Keratinocyte (primary cell): ENCODE data around the gene CNTNAP2. TPM values are rescaled to one million over a fixed set of nuclear protein-coding genes. Genes with fewer than 3 reads are reported as not detected.

ENCODE experiments used
- DNase-seq: peaks from one replicate; pipeline ENCODE4 v3.0.0-alpha.2; 2011; ENCODE audit warnings: low read depth, missing footprints, low spot score
- FAIRE-seq: peaks from 2 replicates; lab custom pipeline; 2011; peaks lifted over from hg19 to GRCh38; lab: Jason Lieb, UNC
- H2AFZ ChIP-seq: 2 replicates; pipeline ENCODE4 v1.6.0; 2012; ENCODE audit warnings: low read length, control low read depth, inconsistent platforms; ENCODE audit not compliant: control insufficient read depth
- H3K27ac ChIP-seq: 2 replicates; pipeline ENCODE4 v1.5.1; 2011; ENCODE audit warnings: low read length; ENCODE audit not compliant: control insufficient read depth, insufficient read depth
- H3K27me3 ChIP-seq: 3 replicates; pipeline ENCODE4 v1.6.0; 2011; ENCODE audit warnings: low read length; ENCODE audit not compliant: control insufficient read depth, insufficient read depth; ENCODE audit errors: extremely low read depth
- H3K36me3 ChIP-seq, 2 experiments: 2 replicates in 1 of 2; 3 replicates in 1 of 2; pipeline ENCODE4 v1.5.1; 2011; ENCODE audit warnings: low read length in 2 of 2, mild to moderate bottlenecking in 1 of 2; ENCODE audit not compliant: control insufficient read depth in 2 of 2, insufficient read depth in 2 of 2; ENCODE audit errors: extremely low read depth in 1 of 2
- H3K4me1 ChIP-seq: 3 replicates; pipeline ENCODE4 v1.5.1; 2011; ENCODE audit warnings: low read length; ENCODE audit not compliant: control insufficient read depth, insufficient read depth; ENCODE audit errors: extremely low read depth
- H3K4me2 ChIP-seq: 3 replicates; pipeline ENCODE4 v1.6.0; 2011; ENCODE audit warnings: low read depth, low read length; ENCODE audit not compliant: control insufficient read depth, insufficient read depth; ENCODE audit errors: extremely low read depth
- H3K4me3 ChIP-seq, 3 experiments: fragments of 200-600 bp in 1 of 3; sonication (generic) in 1 of 3; 2 replicates in 2 of 3; 3 replicates in 1 of 3; pipeline ENCODE4 v1.5.1; 2011 to 2016; ENCODE audit warnings: low read length in 3 of 3, mild to moderate bottlenecking in 3 of 3, control low read depth in 2 of 3, inconsistent platforms in 1 of 3, low read depth in 1 of 3, mixed read lengths in 1 of 3, mixed run types in 1 of 3, moderate library complexity in 1 of 3; ENCODE audit not compliant: control insufficient read depth in 2 of 3, insufficient read depth in 2 of 3; ENCODE audit errors: extremely low read depth in 1 of 3
- H3K79me2 ChIP-seq: 2 replicates; pipeline ENCODE4 v1.6.0; 2012; ENCODE audit warnings: low read length; ENCODE audit not compliant: control insufficient read depth, insufficient read depth
- H3K9ac ChIP-seq: 3 replicates; pipeline ENCODE4 v1.6.0; 2011; ENCODE audit warnings: low read length; ENCODE audit not compliant: control insufficient read depth, insufficient read depth; ENCODE audit errors: extremely low read depth
- H3K9me1 ChIP-seq: 3 replicates; pipeline ENCODE4 v1.6.0; 2011; ENCODE audit warnings: low read length; ENCODE audit not compliant: control insufficient read depth, insufficient read depth; ENCODE audit errors: extremely low read depth
- H3K9me3 ChIP-seq: 2 replicates; pipeline ENCODE4 v1.5.1; 2012; ENCODE audit warnings: low read depth, low read length; ENCODE audit not compliant: control insufficient read depth
- H4K20me1 ChIP-seq: 3 replicates; pipeline ENCODE4 v1.6.0; 2011; ENCODE audit warnings: low read length; ENCODE audit not compliant: control insufficient read depth, insufficient read depth; ENCODE audit errors: extremely low read depth
- CTCF ChIP-seq, 3 experiments: IDR thresholded peaks in 1 of 3; conservative IDR thresholded peaks in 1 of 3; optimal IDR thresholded peaks in 1 of 3; 2 replicates in 2 of 3; 3 replicates in 1 of 3; pipeline versions ENCODE3 to v1.5.1; 2011; ENCODE audit warnings: low read length in 3 of 3, mild to moderate bottlenecking in 3 of 3, moderate library complexity in 2 of 3, control low read depth in 1 of 3, inconsistent platforms in 1 of 3; ENCODE audit not compliant: insufficient read depth in 2 of 3; ENCODE audit errors: extremely low read depth in 1 of 3
- EZH2 ChIP-seq: IDR thresholded peaks from one replicate; pipeline ENCODE4 v1.6.1; 2012; ENCODE audit warnings: inconsistent platforms, mild to moderate bottlenecking, low read length, moderate library complexity
- dilution Hi-C: fragments of 300-500 bp; cut with MboI; formaldehyde crosslinking; loops from one replicate; pipeline ENCODE4 v1.7.0; 2020; ENCODE audit warnings: low sequenced_read_pairs; ENCODE audit not compliant: extremely low pct_ligation_motif_present
- polyA plus RNA-seq, 5 experiments: library from polyadenylated mRNA; depleted of rRNA in 3 of 5; stranded (reverse) in 3 of 5; stranded (forward) in 1 of 5; unstranded in 1 of 5; fragments of >200 nt; gene quantifications; 1 replicate in 1 of 5; 2 replicates in 3 of 5; 3 replicates in 1 of 5; pipeline versions ENCODE4 v1.2.1 to v1.2.3, GENCODE V29; 2011 to 2012; ENCODE audit warnings: missing spikeins in 2 of 5, low read depth in 1 of 5, low replicate concordance in 1 of 5

Gene CNTNAP2
- polyA plus RNA-seq, 1 donor (not counting 4 experiments of a cell fraction or from before 2014, with no cell fraction given) = 1.4 TPM

- no peaks in the 10 kb centered on the region for H3K36me3 ChIP-seq
- no peak overlapping the region for H3K27ac ChIP-seq
- no peak overlapping the region for H3K4me2 ChIP-seq
- H2AFZ ChIP-seq = no peak overlapping the region
- H4K20me1 ChIP-seq = no peaks in the 10 kb centered on the region
- peaks cover 1% of the 10 kb centered on the region for H3K9me3 ChIP-seq
- dilution Hi-C loops = no loop called here
- FAIRE-seq (no peak), DNase-seq (no peak)
- no peaks in the 10 kb centered on the region for H3K4me1 ChIP-seq
- TF ChIP-seq EZH2 = no peak
- H3K9me1 ChIP-seq = no peaks in the 10 kb centered on the region
- no peaks in the 10 kb centered on the region for H3K27me3 ChIP-seq
- H3K4me3 ChIP-seq = no peak overlapping the region
- H3K9ac ChIP-seq = no peak overlapping the region
- no peaks in the 10 kb centered on the region for H3K79me2 ChIP-seq
Measured at GRCh38 chr7:147305827-147306226, 1189.2 kb downstream of the CNTNAP2 start.

- Histone ChIP-seq H3K9ac (no peak overlapping the region), H3K79me2 (no peaks in the 10 kb centered on the region), H3K9me1 (no peaks in the 10 kb centered on the region), H3K4me1 (no peaks in the 10 kb centered on the region), H3K36me3 (no peaks in the 10 kb centered on the region), H3K27me3 (no peaks in the 10 kb centered on the region), H3K4me3 (no peak overlapping the region), H2AFZ (no peak overlapping the region), H3K27ac (no peak overlapping the region), H3K4me2 (no peak overlapping the region), H4K20me1 (no peaks in the 10 kb centered on the region), H3K9me3 (peaks cover 2% of the 10 kb centered on the region)
- TF ChIP-seq CTCF (optimal IDR thresholded peaks at IDR 0.05 in 1 of 3, IDR thresholded peaks at IDR 0.05 in 1 of 3, conservative IDR thresholded peaks at IDR 0.05 in 1 of 3; ENCODE audit: extremely low read depth in 1 of 3, insufficient read depth in 2 of 3, low read length in 3 of 3) (no peak), EZH2 (no peak)
- FAIRE-seq (no peak), DNase-seq (no peak)
- dilution Hi-C loops = no loop called here
Measured at GRCh38 chr7:147308539-147308938, 1191.9 kb downstream of the CNTNAP2 start.

- no peak overlapping the region for H3K4me2 ChIP-seq
- H3K27ac ChIP-seq = no peak overlapping the region
- no peaks in the 10 kb centered on the region for H3K36me3 ChIP-seq
- FAIRE-seq (no peak), DNase-seq (no peak)
- no peak overlapping the region for H3K4me3 ChIP-seq
- no peaks in the 10 kb centered on the region for H3K9me1 ChIP-seq
- H3K4me1 ChIP-seq = no peaks in the 10 kb centered on the region
- dilution Hi-C loops = no loop called here
- no peaks in the 10 kb centered on the region for H3K27me3 ChIP-seq
- H4K20me1 ChIP-seq = no peaks in the 10 kb centered on the region
- no peak overlapping the region for H3K9ac ChIP-seq
- H3K79me2 ChIP-seq = no peaks in the 10 kb centered on the region
- H2AFZ ChIP-seq = no peak overlapping the region
- no peak for TF ChIP-seq EZH2
- peaks cover 2% of the 10 kb centered on the region for H3K9me3 ChIP-seq
Measured at GRCh38 chr7:147311336-147311735, 1194.7 kb downstream of the CNTNAP2 start.
